Right lung (tissue), 10 donors: ENCODE results near the gene CHPF. TPM values are rescaled to one million over a fixed set of nuclear protein-coding genes. Genes with fewer than 3 reads are reported as not detected.

ENCODE experiments used
- DNase-seq, 2 donors: peaks; one replicate each; pipeline ENCODE4 v3.0.0-alpha.2; 2013
- long read RNA-seq, 8 donors: transcript quantifications; one replicate each; lab custom pipeline, GENCODE V29; 2026
- polyA plus RNA-seq, 5 donors: library from polyadenylated mRNA; unstranded; fragments of 120-200 nt; gene quantifications; one replicate each; pipeline versions ENCODE4 v1.2.1 to v1.2.3, GENCODE V29; 2013; ENCODE audit warnings: inconsistent platforms in 1 of 5, low replicate concordance in 1 of 5; ENCODE audit not compliant: insufficient read length in 5 of 5, insufficient read depth in 1 of 5

Gene CHPF, protein sequence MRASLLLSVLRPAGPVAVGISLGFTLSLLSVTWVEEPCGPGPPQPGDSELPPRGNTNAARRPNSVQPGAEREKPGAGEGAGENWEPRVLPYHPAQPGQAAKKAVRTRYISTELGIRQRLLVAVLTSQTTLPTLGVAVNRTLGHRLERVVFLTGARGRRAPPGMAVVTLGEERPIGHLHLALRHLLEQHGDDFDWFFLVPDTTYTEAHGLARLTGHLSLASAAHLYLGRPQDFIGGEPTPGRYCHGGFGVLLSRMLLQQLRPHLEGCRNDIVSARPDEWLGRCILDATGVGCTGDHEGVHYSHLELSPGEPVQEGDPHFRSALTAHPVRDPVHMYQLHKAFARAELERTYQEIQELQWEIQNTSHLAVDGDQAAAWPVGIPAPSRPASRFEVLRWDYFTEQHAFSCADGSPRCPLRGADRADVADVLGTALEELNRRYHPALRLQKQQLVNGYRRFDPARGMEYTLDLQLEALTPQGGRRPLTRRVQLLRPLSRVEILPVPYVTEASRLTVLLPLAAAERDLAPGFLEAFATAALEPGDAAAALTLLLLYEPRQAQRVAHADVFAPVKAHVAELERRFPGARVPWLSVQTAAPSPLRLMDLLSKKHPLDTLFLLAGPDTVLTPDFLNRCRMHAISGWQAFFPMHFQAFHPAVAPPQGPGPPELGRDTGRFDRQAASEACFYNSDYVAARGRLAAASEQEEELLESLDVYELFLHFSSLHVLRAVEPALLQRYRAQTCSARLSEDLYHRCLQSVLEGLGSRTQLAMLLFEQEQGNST
- 10 to 100 TPM; 16.5 to 44.9 (median 23.4) TPM for polyA plus RNA-seq
- long read RNA-seq, donor 1, transcript CHPF-201 (4 exons, 3,013 nt): major isoform, 14 of 21 reads
- long read RNA-seq, donor 1, partial matches to known transcripts: 5 of 21 reads
- long read RNA-seq, donor 1, other reads (novel, unspliced or antisense): 0 of 21 reads
- long read RNA-seq, donor 2, transcript CHPF-201 (4 exons, 3,013 nt): major isoform, 14 of 14 reads
- long read RNA-seq, donor 2, partial matches to known transcripts: 0 of 14 reads
- long read RNA-seq, donor 2, other reads (novel, unspliced or antisense): 0 of 14 reads
- long read RNA-seq, donor 3, transcript CHPF-201 (4 exons, 3,013 nt): major isoform, 7 of 7 reads
- long read RNA-seq, donor 3, partial matches to known transcripts: 0 of 7 reads
- long read RNA-seq, donor 3, other reads (novel, unspliced or antisense): 0 of 7 reads
- long read RNA-seq, donor 4, transcript CHPF-201 (4 exons, 3,013 nt): major isoform, 10 of 22 reads
- long read RNA-seq, donor 4, partial matches to known transcripts: 9 of 22 reads
- long read RNA-seq, donor 4, other reads (novel, unspliced or antisense): 0 of 22 reads
- long read RNA-seq, donor 5, transcript CHPF-201 (4 exons, 3,013 nt): major isoform, 14 of 15 reads
- long read RNA-seq, donor 5, partial matches to known transcripts: 0 of 15 reads
- long read RNA-seq, donor 5, other reads (novel, unspliced or antisense): 0 of 15 reads
- long read RNA-seq, donor 6, transcript CHPF-201 (4 exons, 3,013 nt): major isoform, 18 of 21 reads
- long read RNA-seq, donor 6, partial matches to known transcripts: 0 of 21 reads
- long read RNA-seq, donor 6, other reads (novel, unspliced or antisense): 0 of 21 reads
- long read RNA-seq, donor 7, transcript CHPF-201 (4 exons, 3,013 nt): major isoform, 22 of 33 reads
- long read RNA-seq, donor 7, partial matches to known transcripts: 7 of 33 reads
- long read RNA-seq, donor 7, other reads (novel, unspliced or antisense): 0 of 33 reads
- long read RNA-seq, donor 8, transcript CHPF-201 (4 exons, 3,013 nt): major isoform, 5 of 7 reads
- long read RNA-seq, donor 8, partial matches to known transcripts: 0 of 7 reads
- long read RNA-seq, donor 8, other reads (novel, unspliced or antisense): 0 of 7 reads

DNA sequence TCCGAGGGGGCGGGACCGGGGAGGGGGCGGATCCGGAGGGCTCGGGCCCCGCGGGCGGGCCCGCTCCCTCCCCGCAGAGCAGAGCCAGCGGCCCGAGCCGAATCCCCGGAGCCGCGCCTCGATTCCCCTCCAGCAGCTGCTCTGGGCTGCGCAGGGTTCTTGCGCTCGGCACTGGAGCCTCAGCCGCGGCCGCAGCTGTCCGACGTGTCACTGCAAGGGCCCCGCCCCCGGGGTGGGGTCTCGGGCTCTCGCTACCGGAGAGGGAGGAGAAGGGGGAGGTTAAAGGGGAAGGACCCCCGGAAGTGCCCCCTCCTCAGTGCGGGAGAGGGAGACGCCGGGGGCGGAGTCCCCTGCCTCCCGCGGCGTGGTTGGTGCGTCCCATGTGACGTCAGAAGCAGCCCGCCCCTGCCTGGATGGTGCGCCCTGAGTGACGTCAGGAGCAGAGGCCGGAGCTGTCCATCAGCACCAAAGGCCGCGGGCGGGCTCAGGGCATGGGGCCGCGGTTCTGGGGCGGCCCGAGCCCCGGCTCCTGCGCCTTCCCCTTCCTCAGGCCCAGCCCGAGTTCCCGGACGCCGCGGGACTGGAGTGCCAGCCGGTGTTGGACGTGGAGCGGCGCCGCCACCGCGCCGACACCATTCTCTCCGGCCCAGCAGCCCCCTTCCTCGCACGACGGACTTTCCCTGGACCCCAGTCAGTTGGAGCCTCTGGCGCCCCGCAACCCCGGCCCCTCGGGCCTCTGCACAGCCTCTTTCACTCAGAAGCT, at the start of gene CHPF, which contains the start of gene TMEM198:
TSS of gene CHPF (minus strand) at position 214 of the 763 bp plus-strand sequence. CDS start 271 bp downstream, outside the sequence.
TSS of gene TMEM198 (plus strand) at position 433 of the 763 bp plus-strand sequence. CDS start 700 bp downstream, outside the sequence.
- DNase-seq: peak; percentile 99

DNA sequence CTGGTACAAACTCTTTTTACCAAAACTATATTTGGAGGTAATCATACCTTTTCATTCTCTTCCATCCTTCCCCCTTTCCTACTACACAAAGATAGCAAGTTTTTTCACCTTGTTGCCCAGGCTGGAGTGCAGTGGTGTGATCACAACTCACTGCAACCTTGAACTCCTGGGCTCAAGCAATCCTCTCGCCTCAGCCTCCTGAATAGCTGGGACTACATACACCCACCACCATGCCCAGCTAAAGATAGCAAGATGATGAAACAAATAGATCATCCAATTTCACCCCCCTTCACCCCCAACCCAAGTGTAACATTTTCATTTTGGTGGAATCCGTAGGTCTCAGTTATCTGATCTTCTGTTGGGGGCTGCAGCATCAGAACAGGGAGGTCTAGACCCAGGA, 49.5 kb upstream of the CHPF start:
- no peak for DNase-seq

GRCh38 chr2:219592736-219593135, 49.1 kb upstream of the CHPF start:
- peak; percentile 41 to 65 for DNase-seq

DNA sequence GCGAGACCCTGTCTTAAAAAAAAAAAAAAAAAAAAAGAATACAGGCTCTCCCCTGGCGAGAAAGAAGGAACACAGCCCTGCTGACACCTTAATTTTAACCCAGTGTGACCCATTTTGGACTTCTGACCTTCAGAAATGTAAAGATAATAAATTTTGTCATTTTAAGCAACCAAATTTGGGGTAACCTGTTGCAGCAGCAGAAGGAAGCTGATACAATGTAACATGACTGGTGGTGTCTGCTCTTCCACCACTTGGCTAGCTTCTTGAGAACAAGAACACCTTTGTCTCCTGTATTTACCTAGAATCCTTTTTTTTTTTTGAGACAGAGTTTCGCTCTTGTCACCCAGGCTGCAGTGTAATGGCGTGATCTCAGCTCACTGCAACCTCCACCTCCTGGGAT, 47.5 kb upstream of the CHPF start:
- DNase-seq: no peak

- no peak for DNase-seq
These were observed 37.7 kb upstream of the CHPF start for GRCh38 chr2:219581346-219581745.

DNA sequence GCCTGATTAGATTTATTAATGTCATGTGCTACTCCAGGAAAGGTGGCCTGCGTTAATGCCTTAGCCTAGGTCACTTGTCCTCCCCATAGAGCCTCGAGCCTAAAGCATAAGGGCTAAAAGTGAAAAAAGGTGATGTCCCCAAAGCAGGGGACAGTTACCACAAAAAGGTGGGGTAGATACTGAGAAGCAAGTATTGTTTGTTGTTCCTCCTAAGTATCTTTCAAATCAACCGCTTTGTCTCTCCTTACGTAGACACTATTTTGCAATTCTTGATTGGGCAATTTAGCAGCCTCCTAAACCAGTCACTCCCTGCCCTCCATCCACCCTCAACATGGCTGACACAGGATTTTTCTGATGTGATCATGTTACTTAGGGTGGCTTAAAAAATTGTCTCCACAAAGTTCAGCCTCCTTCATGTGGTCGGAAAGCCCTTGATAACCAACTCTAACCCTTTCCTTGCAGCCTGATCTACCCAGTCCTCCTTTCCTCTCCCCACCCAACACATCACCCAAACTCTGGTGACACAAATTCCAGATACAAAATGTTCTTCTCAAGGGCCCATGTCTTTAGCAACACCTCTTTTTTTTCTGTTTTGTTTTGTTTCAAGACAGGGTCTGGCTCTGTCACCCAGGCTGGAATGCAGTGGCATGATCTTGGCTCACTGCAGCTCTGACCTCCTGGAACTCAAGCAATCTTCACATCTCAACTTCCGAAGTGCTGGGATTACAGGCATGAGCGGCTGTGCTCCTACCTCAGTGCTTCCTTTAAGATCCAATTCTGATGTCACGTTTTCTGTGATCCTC, 35.4 kb upstream of the CHPF start:
- no peak for DNase-seq

DNA sequence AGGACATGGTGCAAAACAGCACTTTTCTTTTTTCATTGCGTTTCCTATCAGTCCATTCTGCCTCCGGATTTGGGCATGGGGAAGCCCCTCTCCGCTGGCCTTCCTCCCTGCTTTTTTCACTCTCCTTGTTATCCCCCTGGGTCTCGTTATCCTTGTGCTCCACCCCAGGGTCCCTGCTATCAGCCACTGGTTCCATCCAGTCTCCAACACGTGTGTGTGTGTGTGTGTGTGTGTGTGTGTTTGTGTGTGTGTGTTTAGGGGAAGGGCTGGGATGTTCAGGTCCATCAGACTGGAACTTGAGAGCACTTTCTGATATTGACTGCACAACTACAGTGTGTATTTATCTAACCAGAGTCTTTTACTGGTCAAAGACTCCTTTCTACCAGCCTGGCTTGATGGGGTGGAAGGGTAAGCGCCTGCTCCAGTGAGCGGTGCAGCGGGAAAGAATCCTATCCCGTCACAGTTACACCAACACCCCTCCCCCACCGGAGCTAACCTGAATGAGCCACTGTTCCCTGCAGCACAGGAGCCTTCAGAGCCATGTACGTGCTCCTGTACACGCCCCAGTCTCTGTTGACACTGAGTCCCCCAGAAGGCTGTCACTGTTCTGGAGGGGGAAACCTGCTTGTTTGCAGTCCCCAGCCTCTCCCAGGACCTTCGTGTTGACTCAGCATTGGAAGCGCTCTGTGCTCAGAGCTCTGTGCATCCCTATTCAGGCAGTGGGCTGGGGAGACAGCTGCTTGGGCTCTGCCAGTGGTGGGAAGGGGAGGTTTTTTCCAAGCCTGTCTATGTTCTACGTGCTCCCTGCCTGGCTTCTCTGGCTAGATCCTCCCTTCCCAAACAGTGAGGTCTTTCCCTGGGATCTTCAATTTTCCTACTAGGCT, 33.1 kb upstream of the CHPF start:
- peak; percentile 52 to 61 for DNase-seq

DNA sequence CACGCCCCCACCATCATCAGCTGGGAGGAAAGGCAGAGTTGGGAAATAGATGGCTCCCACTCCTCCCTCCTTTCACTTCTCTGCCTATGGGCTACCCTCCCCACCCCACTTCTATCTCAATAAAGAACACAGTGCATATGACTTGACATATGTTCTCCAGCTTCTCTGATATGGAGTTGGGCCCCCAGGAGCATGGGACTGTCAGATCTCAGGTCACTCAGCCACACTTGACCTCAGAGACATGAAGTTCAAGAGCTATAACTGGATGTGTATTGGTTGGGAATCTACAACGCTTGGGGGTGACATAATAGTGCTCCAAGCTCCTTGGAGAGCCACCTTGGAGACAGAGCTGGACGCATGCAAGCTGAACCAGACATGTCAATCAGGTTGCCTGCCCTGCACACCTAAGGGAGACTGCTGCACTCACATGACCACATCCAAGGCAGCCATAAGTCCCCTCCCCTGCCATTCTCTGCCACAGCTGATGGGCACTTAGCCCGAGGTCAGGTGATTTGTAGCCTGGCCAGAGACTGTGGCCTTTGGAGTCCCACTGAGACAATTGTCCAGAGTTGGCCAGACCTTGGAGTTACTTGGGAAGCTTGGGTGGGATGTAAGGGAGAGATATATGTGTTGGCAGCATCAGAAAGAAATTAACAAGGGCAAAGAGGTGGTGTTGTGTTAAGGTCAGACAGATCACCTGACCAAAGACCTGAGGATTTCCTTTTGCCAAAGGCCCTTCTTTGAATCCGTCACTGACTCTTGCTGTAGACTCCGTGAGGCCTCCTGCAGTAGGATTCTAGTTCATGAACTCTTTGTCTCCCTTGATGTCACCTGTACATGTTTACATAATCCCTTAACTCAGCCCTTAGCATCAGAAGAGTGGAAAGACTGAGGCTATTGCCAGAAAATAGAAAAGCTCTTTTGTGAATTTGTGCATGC, 32.2 kb upstream of the CHPF start:
- DNase-seq: no peak

DNA sequence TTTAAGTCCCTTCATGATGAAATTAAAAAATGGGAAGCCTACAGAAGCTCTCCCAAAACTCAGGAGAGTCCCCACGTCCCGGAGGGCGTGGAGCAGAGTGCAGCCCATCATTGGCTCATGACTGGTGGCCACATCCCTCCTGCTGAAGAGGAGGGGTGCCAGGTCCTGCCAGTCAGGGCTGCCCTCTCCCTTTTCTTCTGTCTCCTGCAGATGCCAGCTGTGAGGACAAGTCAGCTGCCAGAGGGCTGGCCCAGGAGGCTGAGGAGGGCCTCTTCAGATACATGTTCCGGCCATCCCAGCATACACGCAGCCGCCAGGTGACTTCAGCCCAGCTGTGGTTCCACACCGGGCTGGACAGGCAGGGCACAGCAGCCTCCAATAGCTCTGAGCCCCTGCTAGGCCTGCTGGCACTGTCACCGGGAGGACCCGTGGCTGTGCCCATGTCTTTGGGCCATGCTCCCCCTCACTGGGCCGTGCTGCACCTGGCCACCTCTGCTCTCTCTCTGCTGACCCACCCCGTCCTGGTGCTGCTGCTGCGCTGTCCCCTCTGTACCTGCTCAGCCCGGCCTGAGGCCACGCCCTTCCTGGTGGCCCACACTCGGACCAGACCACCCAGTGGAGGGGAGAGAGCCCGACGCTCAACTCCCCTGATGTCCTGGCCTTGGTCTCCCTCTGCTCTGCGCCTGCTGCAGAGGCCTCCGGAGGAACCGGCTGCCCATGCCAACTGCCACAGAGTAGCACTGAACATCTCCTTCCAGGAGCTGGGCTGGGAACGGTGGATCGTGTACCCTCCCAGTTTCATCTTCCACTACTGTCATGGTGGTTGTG, 31.1 kb upstream of the CHPF start:
- no peak for DNase-seq

GRCh38 chr2:219573166-219573565, 29.6 kb upstream of the CHPF start:
- DNase-seq: no peak

GRCh38 chr2:219572237-219573001, 28.8 kb upstream of the CHPF start, which contains the start of gene INHA:
TSS of gene INHA (plus strand) at chr2:219572310. CDS start at chr2:219572375, 65 bp downstream.
- DNase-seq: no peak

DNA sequence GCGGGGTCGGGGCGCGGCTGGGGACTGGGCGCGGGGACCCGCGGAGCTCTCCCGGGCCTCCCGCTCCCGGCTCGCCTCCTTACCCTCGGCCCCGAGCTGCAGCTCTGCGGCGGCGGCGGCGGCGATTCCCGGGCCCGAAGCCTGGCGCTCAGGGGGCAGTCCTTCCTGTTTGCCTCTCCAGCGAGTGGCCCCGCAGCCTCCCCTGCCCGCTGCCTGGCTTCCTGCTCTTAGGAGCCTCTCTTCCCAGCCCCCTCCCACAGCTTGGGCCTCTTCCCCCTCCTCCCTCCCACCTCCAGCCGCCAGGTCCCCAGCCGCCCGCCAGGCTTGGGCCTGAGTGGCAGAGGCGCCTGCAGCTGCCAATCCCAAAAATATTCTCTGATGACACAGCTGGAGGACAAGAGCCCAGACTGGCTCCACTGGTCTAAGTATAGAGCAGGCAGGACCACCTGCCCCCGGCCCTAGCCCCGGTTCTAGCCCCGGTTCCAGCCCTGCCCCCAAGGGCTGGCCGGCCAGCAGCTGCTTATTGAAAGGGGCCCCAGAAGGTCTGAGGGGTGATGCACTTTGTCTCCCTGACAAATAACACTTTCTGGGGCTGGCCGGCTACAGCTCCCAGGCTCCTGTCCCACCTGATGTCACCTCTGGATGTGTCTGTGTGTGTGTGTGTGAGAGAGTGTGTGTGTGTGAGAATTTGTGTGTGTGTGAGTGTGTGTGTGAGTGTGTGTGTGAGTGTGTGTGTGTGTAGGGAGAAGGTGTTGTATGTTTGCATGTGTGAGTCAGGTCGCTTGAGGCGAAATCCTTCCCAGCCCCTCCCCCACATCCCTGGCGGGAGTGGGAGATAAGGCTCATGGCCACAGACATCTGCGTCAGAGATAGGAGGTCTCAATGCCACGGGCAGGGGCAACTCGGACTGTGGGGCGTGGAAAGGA, 28.0 kb upstream of the CHPF start, which contains the start of gene OBSL1:
TSS of gene OBSL1 (minus strand) at position 229 of the 926 bp plus-strand sequence. CDS start 307 bp downstream, outside the sequence.
- peak; percentile 81 to 83 for DNase-seq

DNA sequence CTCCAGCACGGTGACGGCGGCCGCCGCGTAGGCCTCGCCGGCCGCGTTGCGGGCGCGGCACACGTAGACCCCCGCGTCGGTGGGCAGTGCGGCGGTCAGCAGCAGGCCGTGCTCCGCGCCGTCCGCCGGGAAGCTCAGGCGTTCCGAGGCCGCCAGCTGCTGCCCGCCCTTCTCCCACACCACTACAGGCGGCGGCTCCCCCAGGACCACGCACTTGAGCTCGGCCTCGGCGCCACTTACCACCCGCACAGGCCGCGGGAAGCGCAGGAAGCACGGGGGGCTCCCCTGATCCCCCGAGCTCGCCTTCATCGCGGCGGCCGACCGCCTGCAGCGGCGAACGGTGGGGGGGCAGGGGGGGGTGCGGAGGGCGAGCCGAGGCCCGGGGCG, 27.3 kb upstream of the CHPF start:
- peak in 1 of 2 donors; percentile 45 for DNase-seq
